Measurements from ENCODE around the gene DPPA3.
"Not testable (repeated sequence)": the region's sequence is repeated elsewhere in the genome, so short reads cannot be mapped to it uniquely, and the experiment has no call there.

DPPA3 gene

GRCh38 chr12:7723926-7724325 lies 12.7 kb downstream of the DPPA3 start:
- Histone ChIP-seq H3K4me1 (ENCODE audit: control extremely low read depth in 1 of 4, control insufficient read depth in 4 of 4, insufficient read depth in 4 of 4, low read length in 3 of 4) (peaks cover 0 to 6% (median 0%) of the 10 kb centered on the region in 4 experiments), H3K27ac (ENCODE audit: insufficient read depth in 1 of 2, low read depth in 1 of 2, low read length in 2 of 2, poor library complexity in 1 of 2, severe bottlenecking in 2 of 2) (no peak overlapping the region), H3K4me3 (ENCODE audit: control insufficient read depth in 1 of 7, extremely low read depth in 1 of 7, insufficient read depth in 4 of 7, low read depth in 2 of 7, low read length in 6 of 7) (no peak overlapping the region), H3K27me3 (replicated peaks in 2 of 5; ENCODE audit: control insufficient read depth in 4 of 5, insufficient read depth in 5 of 5, low read length in 4 of 5) (no peaks in the 10 kb centered on the region), H3K9me3 (ENCODE audit: control extremely low read depth in 1 of 5, control insufficient read depth in 4 of 5, insufficient read depth in 2 of 5, low read depth in 1 of 5, low read length in 4 of 5) (no peaks in the 10 kb centered on the region), H3K36me3 (ENCODE audit: control insufficient read depth in 4 of 4, insufficient read depth in 4 of 4, low read length in 3 of 4) (no peaks in the 10 kb centered on the region)
- 44% methylated on average over 2 of the region's 3 CpGs for WGBS (ENCODE audit: insufficient coverage)
- POLR2A ChIA-PET, result no interaction called here
- DNase-seq, result no peak
- CTCF ChIA-PET, result interaction anchor here (1.9 kb wide), 1 partner anchor 82 kb away, joined by 6 read pairs; no protein-coding TSS in a partner anchor

DNA sequence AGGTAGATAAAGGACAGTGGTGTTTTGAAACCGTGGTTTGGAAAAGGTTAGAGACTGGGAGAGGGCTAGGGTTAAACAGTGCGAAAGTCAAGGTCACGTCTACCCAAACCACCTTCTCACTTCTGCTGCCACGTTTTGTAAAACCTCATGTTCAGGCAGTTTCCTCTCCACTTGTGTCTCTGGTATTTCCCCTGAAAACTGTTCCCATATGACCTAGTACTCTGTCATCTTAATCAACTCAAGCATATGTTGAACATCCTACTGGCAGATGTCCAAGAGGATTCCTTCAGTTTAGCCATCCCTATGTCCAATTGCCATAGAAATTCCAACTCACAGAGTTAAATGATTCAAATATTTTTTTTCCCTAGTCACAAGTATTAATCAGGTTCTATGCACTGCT lies 18.5 kb downstream of the DPPA3 start:
- Histone ChIP-seq H3K27me3 (replicated peaks in 2 of 5; ENCODE audit: control insufficient read depth in 4 of 5, insufficient read depth in 5 of 5, low read length in 4 of 5) (no peaks in the 10 kb centered on the region), H3K36me3 (ENCODE audit: control insufficient read depth in 4 of 4, insufficient read depth in 4 of 4, low read length in 3 of 4) (no peaks in the 10 kb centered on the region), H3K9me3 (ENCODE audit: control extremely low read depth in 1 of 5, control insufficient read depth in 4 of 5, insufficient read depth in 2 of 5, low read depth in 1 of 5, low read length in 4 of 5) (no peaks in the 10 kb centered on the region), H3K27ac (ENCODE audit: insufficient read depth in 1 of 2, low read depth in 1 of 2, low read length in 2 of 2, poor library complexity in 1 of 2, severe bottlenecking in 2 of 2) (no peak overlapping the region), H3K4me3 (ENCODE audit: control insufficient read depth in 1 of 7, extremely low read depth in 1 of 7, insufficient read depth in 4 of 7, low read depth in 2 of 7, low read length in 6 of 7) (no peak overlapping the region), H3K4me1 (ENCODE audit: control extremely low read depth in 1 of 4, control insufficient read depth in 4 of 4, insufficient read depth in 4 of 4, low read length in 3 of 4) (peaks cover 10 to 47% (median 16%) of the 10 kb centered on the region in 4 experiments)
- peak in 2 of 3 donors; percentile 39 to 46 for DNase-seq
- ChIA-PET CTCF (interaction anchor here (1.0 to 2.1 kb wide), 4 partner anchors 11 to 78 kb away, joined by 3 to 8 read pairs (median 4); no protein-coding TSS in a partner anchor), POLR2A (no interaction called here)
- 0% methylated on average over 1 of the region's 4 CpGs for WGBS (ENCODE audit: insufficient coverage)

DNA sequence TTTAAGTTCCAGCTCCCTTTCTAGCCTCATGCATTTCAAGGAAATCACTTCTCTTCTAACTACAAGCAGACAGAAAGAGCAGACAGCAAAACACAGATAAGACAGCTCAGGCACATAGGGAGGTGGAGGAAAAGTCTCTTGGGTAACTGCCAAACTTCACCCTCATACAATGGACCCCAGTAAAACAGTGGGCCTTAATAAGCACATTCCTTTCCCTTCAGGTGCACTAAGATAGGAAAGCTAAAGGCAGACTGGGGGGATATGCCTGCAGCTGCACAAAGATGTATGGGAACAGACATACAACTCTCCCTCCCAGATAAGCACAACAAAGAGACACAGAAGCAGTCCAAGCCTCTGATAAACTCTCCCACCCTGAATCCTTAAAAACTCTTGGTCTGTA lies 19.8 kb downstream of the DPPA3 start:
- not testable (repeated sequence) for H3K4me3 ChIP-seq (ENCODE audit: control insufficient read depth in 1 of 7, extremely low read depth in 1 of 7, insufficient read depth in 4 of 7, low read depth in 2 of 7, low read length in 6 of 7); H3K36me3 ChIP-seq (ENCODE audit: control insufficient read depth in 4 of 4, insufficient read depth in 4 of 4, low read length in 3 of 4); H3K27me3 ChIP-seq (replicated peaks in 2 of 5; ENCODE audit: control insufficient read depth in 4 of 5, insufficient read depth in 5 of 5, low read length in 4 of 5); DNase-seq; H3K9me3 ChIP-seq (ENCODE audit: control extremely low read depth in 1 of 5, control insufficient read depth in 4 of 5, insufficient read depth in 2 of 5, low read depth in 1 of 5, low read length in 4 of 5)
- Histone ChIP-seq H3K4me1 (ENCODE audit: control extremely low read depth in 1 of 4, control insufficient read depth in 4 of 4, insufficient read depth in 4 of 4, low read length in 3 of 4) (peaks cover 10 to 46% (median 16%) of the 10 kb centered on the region in 4 experiments), H3K27ac (ENCODE audit: insufficient read depth in 1 of 2, low read depth in 1 of 2, low read length in 2 of 2, poor library complexity in 1 of 2, severe bottlenecking in 2 of 2) (peak overlapping the region in 1 of 2 experiments; percentile 61)
- ChIA-PET POLR2A (interaction anchor here (0.6 to 1.4 kb wide), 2 partner anchors 36 to 73 kb away, joined by 3 to 5 read pairs; partner anchors contain the start of gene GDF3), CTCF (interaction anchor here (0.6 to 2.1 kb wide), 6 partner anchors 13 to 326 kb away, joined by 3 to 8 read pairs (median 4); no protein-coding TSS in a partner anchor)

GRCh38 chr12:7731486-7731885 lies 20.3 kb downstream of the DPPA3 start:
- DNase-seq, result peak; percentile 23 to 66 (median 38)
- Histone ChIP-seq H3K36me3 (ENCODE audit: control insufficient read depth in 4 of 4, insufficient read depth in 4 of 4, low read length in 3 of 4) (no peaks in the 10 kb centered on the region), H3K4me1 (ENCODE audit: control extremely low read depth in 1 of 4, control insufficient read depth in 4 of 4, insufficient read depth in 4 of 4, low read length in 3 of 4) (peaks cover 10 to 42% (median 16%) of the 10 kb centered on the region in 4 experiments), H3K9me3 (ENCODE audit: control extremely low read depth in 1 of 5, control insufficient read depth in 4 of 5, insufficient read depth in 2 of 5, low read depth in 1 of 5, low read length in 4 of 5) (no peaks in the 10 kb centered on the region), H3K4me3 (ENCODE audit: control insufficient read depth in 1 of 7, extremely low read depth in 1 of 7, insufficient read depth in 4 of 7, low read depth in 2 of 7, low read length in 6 of 7) (peak overlapping the region in 1 of 7 experiments; percentile 4), H3K27me3 (replicated peaks in 2 of 5; ENCODE audit: control insufficient read depth in 4 of 5, insufficient read depth in 5 of 5, low read length in 4 of 5) (no peaks in the 10 kb centered on the region), H3K27ac (ENCODE audit: insufficient read depth in 1 of 2, low read depth in 1 of 2, low read length in 2 of 2, poor library complexity in 1 of 2, severe bottlenecking in 2 of 2) (peak overlapping the region in 1 of 2 experiments; percentile 61)
- CTCF ChIA-PET, result interaction anchor here (1.3 to 1.6 kb wide), 3 partner anchors 31 to 75 kb away, joined by 3 to 6 read pairs (median 3); no protein-coding TSS in a partner anchor
- 5% methylated on average over 4 of the region's 5 CpGs for WGBS (ENCODE audit: insufficient coverage)
- POLR2A ChIA-PET, result interaction anchor here (1.4 kb wide), 1 partner anchor 36 kb away, joined by 3 read pairs; the partner anchor contains the start of gene GDF3

DNA sequence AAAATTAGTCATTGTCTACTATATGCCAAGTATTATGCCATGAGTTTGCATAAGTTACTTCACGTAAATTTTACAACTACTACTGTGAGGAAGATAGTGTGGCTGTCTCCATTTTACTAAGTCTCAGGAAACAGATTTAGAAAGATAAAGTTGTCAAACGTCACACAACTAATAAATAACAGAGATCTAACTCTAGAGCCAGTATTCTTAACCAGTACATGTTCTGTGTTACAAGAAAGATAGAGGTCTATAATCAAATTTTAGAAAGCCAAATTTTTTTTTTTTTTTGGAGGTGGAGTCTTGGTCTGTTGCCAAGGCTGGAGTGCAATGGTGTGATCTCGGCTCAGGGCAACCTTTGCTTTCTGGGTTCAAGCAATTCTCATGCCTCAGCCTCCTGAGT lies 21.8 kb downstream of the DPPA3 start:
- DNase-seq, result peak; percentile 80 to 94 (median 89)

DNA sequence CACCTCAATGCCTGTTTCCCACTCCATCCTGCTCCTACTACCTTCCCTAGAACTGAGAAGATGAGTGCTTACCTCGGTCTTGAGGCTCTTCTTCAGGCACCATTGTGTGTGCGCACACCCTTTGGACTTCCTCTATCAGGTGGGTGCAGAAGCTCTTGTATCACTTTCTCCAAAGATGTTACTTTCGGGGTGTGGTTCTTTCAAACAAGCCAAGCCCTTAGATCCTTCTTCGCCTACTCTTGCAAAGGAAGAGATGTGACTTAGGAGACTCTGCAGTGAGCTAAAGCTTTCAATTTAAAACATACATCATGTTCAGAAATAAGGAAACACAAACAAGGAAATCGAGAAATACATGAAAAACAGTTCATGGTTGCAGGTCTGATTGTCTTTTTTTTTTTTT lies 36.0 kb downstream of the DPPA3 start, which contains the start of gene CLEC4C:
Gene CLEC4C, minus strand, starts transcription at position 130 of the 400 bp plus-strand sequence. Its CDS starts 27 bp downstream, at position 103.
- DNase-seq, result peak in 1 of 3 donors; percentile 35
- CTCF ChIA-PET, result interaction anchor here (1.3 kb wide), 1 partner anchor 29 kb away, joined by 4 read pairs; no protein-coding TSS in a partner anchor
- POLR2A ChIA-PET, result no interaction called here
- Histone ChIP-seq H3K27me3 (replicated peaks in 2 of 5; ENCODE audit: control insufficient read depth in 4 of 5, insufficient read depth in 5 of 5, low read length in 4 of 5) (no peaks in the 10 kb centered on the region), H3K4me3 (ENCODE audit: control insufficient read depth in 1 of 7, extremely low read depth in 1 of 7, insufficient read depth in 4 of 7, low read depth in 2 of 7, low read length in 6 of 7) (no peak within 1 kb of the TSS), H3K36me3 (ENCODE audit: control insufficient read depth in 4 of 4, insufficient read depth in 4 of 4, low read length in 3 of 4) (no peaks in the 10 kb centered on the region), H3K4me1 (ENCODE audit: control extremely low read depth in 1 of 4, control insufficient read depth in 4 of 4, insufficient read depth in 4 of 4, low read length in 3 of 4) (peaks cover 0 to 6% (median 0%) of the 10 kb centered on the region in 4 experiments), H3K27ac (ENCODE audit: insufficient read depth in 1 of 2, low read depth in 1 of 2, low read length in 2 of 2, poor library complexity in 1 of 2, severe bottlenecking in 2 of 2) (no peak within 1 kb of the TSS), H3K9me3 (ENCODE audit: control extremely low read depth in 1 of 5, control insufficient read depth in 4 of 5, insufficient read depth in 2 of 5, low read depth in 1 of 5, low read length in 4 of 5) (peaks cover 0 to 5% (median 0%) of the 10 kb centered on the region in 5 experiments)
- WGBS (ENCODE audit: insufficient coverage), result 100% methylated on average over 2 of the region's 5 CpGs

More for the DNA sequence above, 21.8 kb downstream of the DPPA3 start:
- H3K27me3 ChIP-seq (replicated peaks in 2 of 5; ENCODE audit: control insufficient read depth in 4 of 5, insufficient read depth in 5 of 5, low read length in 4 of 5), result no peaks in the 10 kb centered on the region
- POLR2A ChIA-PET, result no interaction called here
- CTCF ChIA-PET, result interaction anchor here (1.2 to 1.3 kb wide), 2 partner anchors 55 to 56 kb away, joined by 3 read pairs; no protein-coding TSS in a partner anchor
- WGBS (ENCODE audit: insufficient coverage), result no CpG with 5 or more reads among the region's 3 CpGs
- no peaks in the 10 kb centered on the region for H3K36me3 ChIP-seq (ENCODE audit: control insufficient read depth in 4 of 4, insufficient read depth in 4 of 4, low read length in 3 of 4)
- peak overlapping the region in 1 of 7 experiments; percentile 28 for H3K4me3 ChIP-seq (ENCODE audit: control insufficient read depth in 1 of 7, extremely low read depth in 1 of 7, insufficient read depth in 4 of 7, low read depth in 2 of 7, low read length in 6 of 7)
- peaks cover 14 to 52% (median 21%) of the 10 kb centered on the region in 4 experiments for H3K4me1 ChIP-seq (ENCODE audit: control extremely low read depth in 1 of 4, control insufficient read depth in 4 of 4, insufficient read depth in 4 of 4, low read length in 3 of 4)
- no peaks in the 10 kb centered on the region for H3K9me3 ChIP-seq (ENCODE audit: control extremely low read depth in 1 of 5, control insufficient read depth in 4 of 5, insufficient read depth in 2 of 5, low read depth in 1 of 5, low read length in 4 of 5)
- peak overlapping the region; percentile 46 to 64 for H3K27ac ChIP-seq (ENCODE audit: insufficient read depth in 1 of 2, low read depth in 1 of 2, low read length in 2 of 2, poor library complexity in 1 of 2, severe bottlenecking in 2 of 2)

DNA sequence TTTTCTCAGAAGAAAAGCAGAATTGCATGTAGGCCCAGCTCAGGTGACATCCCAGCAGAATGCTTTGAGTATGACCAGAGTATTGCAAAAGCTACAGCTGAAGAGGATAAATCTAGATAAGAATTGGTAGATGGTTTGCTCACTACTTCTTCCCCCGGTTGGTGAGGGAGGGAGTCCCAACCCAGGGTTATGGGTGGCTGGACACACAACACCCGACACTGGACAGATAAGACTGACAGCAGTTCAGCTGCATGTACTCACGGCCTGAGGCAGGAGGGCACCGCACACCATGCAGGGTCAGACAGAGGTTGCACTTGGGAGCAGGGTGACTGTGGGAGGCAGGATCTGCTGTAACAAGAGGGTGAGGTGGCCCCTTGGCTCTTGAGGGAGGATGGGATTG lies 37.6 kb downstream of the DPPA3 start:
- Histone ChIP-seq H3K36me3 (ENCODE audit: control insufficient read depth in 4 of 4, insufficient read depth in 4 of 4, low read length in 3 of 4) (no peaks in the 10 kb centered on the region), H3K27ac (ENCODE audit: insufficient read depth in 1 of 2, low read depth in 1 of 2, low read length in 2 of 2, poor library complexity in 1 of 2, severe bottlenecking in 2 of 2) (no peak overlapping the region), H3K4me3 (ENCODE audit: control insufficient read depth in 1 of 7, extremely low read depth in 1 of 7, insufficient read depth in 4 of 7, low read depth in 2 of 7, low read length in 6 of 7) (no peak overlapping the region), H3K27me3 (replicated peaks in 2 of 5; ENCODE audit: control insufficient read depth in 4 of 5, insufficient read depth in 5 of 5, low read length in 4 of 5) (no peaks in the 10 kb centered on the region), H3K9me3 (ENCODE audit: control extremely low read depth in 1 of 5, control insufficient read depth in 4 of 5, insufficient read depth in 2 of 5, low read depth in 1 of 5, low read length in 4 of 5) (peaks cover 0 to under 1% (median 0%) of the 10 kb centered on the region in 5 experiments), H3K4me1 (ENCODE audit: control extremely low read depth in 1 of 4, control insufficient read depth in 4 of 4, insufficient read depth in 4 of 4, low read length in 3 of 4) (peaks cover 0 to 16% (median 5%) of the 10 kb centered on the region in 4 experiments)
- WGBS (ENCODE audit: insufficient coverage), result 89% methylated on average over 4 of the region's 4 CpGs
- POLR2A ChIA-PET, result no interaction called here
- no peak for DNase-seq
- CTCF ChIA-PET, result interaction anchor here (0.6 to 1.0 kb wide), 3 partner anchors 38 to 166 kb away, joined by 3 to 4 read pairs (median 3); partner anchors contain the start of gene DPPA3

Measured in common myeloid progenitor, CD34-positive (primary cell).